IPS-20b (cell line): Measurements from ENCODE around the gene PSMD13.

Source experiments
- H3K27ac ChIP-seq: one replicate; pipeline ENCODE4 v1.5.1; 2013; ENCODE audit warnings: low read length
- H3K27me3 ChIP-seq: 2 replicates; pipeline ENCODE4 v1.6.1; 2013; ENCODE audit warnings: mild to moderate bottlenecking, low read length, inconsistent platforms; ENCODE audit not compliant: insufficient read depth
- H3K36me3 ChIP-seq: 2 replicates; pipeline ENCODE4 v1.6.1; 2013; ENCODE audit warnings: low read depth, mild to moderate bottlenecking, inconsistent platforms, low read length, moderate library complexity; ENCODE audit not compliant: insufficient read depth
- H3K4me1 ChIP-seq: 2 replicates; pipeline ENCODE4 v1.6.1; 2013; ENCODE audit warnings: mild to moderate bottlenecking, control low read depth, inconsistent platforms, low read length, moderate library complexity; ENCODE audit not compliant: insufficient read depth
- H3K4me3 ChIP-seq: 2 replicates; pipeline ENCODE4 v1.5.1; 2013; ENCODE audit warnings: mild to moderate bottlenecking, low read length, inconsistent platforms
- H3K9ac ChIP-seq: 2 replicates; pipeline ENCODE4 v1.6.1; 2013; ENCODE audit warnings: low read depth, mild to moderate bottlenecking, inconsistent platforms, low read length, moderate library complexity
- H3K9me3 ChIP-seq: 2 replicates; pipeline ENCODE4 v1.6.1; 2013; ENCODE audit warnings: mild to moderate bottlenecking, low read depth, low read length, inconsistent platforms; ENCODE audit not compliant: insufficient read depth

PSMD13 gene

DNA sequence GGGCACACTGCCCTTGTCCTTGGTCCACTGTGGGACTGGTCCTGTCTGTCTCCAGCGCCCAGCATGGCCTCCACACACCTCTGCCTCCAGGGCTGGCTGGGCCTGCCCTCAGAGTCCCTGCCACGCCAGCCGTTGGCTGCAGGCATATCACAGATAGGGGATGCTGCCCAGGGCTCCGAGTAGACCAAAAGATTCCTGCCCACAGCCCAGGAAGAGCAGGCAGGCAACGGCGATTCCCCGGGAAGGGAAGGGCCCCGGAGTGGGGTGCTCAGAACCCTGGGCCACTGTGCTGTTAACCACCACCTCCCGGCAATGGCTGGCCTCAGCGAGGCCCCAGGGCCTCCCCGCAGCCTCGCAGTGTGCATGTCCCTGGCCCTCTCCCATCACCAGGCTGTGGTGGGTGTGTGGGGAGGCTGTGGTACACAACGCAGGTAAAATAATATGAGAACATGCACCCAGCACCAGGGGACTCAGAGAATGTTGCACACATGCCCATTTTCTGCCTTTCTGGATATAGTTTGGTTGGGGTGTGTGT is 60.3 kb downstream of the PSMD13 start:
- Histone ChIP-seq H3K27ac (no peak overlapping the region), H3K9ac (no peak overlapping the region), H3K4me3 (no peak overlapping the region), H3K27me3 (no peaks in the 10 kb centered on the region), H3K4me1 (peaks cover 9% of the 10 kb centered on the region), H3K36me3 (peaks cover 18% of the 10 kb centered on the region), H3K9me3 (no peaks in the 10 kb centered on the region)

DNA sequence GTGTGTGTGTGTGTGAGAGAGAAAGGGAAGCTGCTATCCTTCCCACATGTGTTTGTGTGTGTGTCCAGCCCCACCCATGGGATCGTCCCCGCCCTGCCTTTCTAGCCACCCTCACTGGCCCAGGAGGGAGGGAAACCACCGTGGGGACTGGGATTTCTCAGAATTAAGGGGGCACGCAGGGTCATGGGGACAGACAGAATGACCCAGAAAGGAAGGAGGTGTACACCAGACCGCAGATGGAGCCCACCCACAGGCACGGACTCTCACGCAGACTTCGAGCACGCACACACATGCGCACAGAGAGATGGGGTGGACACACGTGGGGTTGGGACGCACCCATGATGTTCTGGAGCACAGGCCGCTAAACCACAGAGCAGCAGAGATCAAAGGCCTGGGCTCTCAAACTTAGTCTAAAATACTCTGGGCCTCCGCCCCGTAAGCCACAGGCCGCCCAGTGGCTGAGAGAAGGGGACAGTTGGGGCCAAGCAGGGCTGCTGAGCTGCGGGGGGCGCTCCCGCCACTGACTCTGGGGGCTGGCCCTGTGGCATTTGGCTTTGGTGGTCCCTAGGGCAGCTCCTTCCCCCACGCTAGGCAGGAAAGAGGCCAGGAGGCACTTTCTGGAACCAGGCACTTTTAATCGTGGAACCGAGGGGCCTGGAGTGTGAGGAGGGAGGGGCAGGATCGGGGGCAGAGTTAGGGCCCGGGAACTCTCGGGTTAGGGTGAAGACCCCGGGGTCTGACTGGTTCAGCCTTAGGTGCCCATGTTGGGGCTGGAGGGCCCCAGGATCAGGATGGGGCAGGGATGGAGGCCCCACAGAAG is 61.0 kb downstream of the PSMD13 start:
- Histone ChIP-seq H3K4me1 (peaks cover 9% of the 10 kb centered on the region), H3K27me3 (no peaks in the 10 kb centered on the region), H3K36me3 (peaks cover 15% of the 10 kb centered on the region), H3K4me3 (no peak overlapping the region), H3K27ac (no peak overlapping the region), H3K9ac (no peak overlapping the region), H3K9me3 (no peaks in the 10 kb centered on the region)

GRCh38 chr11:298406-299065 is 61.8 kb downstream of the PSMD13 start:
- Histone ChIP-seq H3K9ac (no peak overlapping the region), H3K4me1 (peaks cover 9% of the 10 kb centered on the region), H3K27me3 (no peaks in the 10 kb centered on the region), H3K9me3 (no peaks in the 10 kb centered on the region), H3K36me3 (peaks cover 11% of the 10 kb centered on the region), H3K4me3 (no peak overlapping the region), H3K27ac (no peak overlapping the region)

DNA sequence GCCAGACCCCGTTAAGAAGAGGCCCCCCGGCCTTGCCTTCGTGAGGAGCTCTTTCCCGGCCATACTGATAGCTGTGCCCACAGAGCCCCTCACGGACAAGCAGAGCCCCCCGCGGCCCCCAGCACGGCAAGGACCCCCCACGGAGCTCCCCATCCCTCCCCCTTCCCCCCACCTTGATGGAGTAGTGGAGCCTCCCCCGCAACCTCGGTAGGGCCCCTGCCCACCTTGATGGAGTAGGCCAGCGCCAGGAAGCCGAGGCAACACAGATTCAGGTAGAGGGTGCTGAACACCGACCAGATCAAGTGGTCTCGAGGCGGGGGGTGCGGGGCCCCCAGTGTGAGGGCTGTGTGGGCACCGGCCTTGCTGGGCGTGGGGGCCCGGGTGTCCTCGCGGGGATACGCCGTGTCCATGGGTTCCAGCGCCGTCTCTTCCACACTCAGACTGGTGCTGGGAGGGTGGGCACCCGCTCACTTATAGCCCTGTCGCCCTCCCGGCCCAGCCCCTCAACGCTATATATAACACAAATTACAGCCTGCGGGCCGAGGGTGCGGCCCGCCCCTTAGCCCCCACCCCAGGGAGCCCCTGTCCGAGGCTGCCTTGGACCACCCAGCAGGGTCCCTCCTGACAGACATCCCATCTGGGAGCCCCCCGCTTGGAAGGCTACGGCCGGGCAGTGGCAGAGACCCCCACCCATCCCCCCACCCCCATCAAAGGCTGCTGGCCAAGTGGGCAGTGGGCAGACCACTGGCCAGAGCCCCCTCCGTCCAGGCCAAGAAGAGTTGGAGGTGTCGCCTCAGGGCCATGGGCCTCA is 62.5 kb downstream of the PSMD13 start, which contains the start of gene IFITM5:
IFITM5 (minus strand) TSS at position 446 of the 811 bp plus-strand sequence; CDS start at position 410, 36 bp downstream.
- Histone ChIP-seq H3K36me3 (peaks cover 4% of the 10 kb centered on the region; the same call in 1 of the 2 replicates), H3K27me3 (no peaks in the 10 kb centered on the region), H3K27ac (no peak within 1 kb of the TSS), H3K4me3 (no peak within 1 kb of the TSS), H3K9ac (peak within 1 kb of the TSS; percentile 42; the same call in 1 of the 2 replicates), H3K4me1 (peaks cover 9% of the 10 kb centered on the region), H3K9me3 (no peaks in the 10 kb centered on the region)

- no peaks in the 10 kb centered on the region for H3K36me3 ChIP-seq
- H3K9me3 ChIP-seq: no peaks in the 10 kb centered on the region
- no peak overlapping the region for H3K4me3 ChIP-seq
- no peaks in the 10 kb centered on the region for H3K27me3 ChIP-seq
- peak overlapping the region; percentile 42; the same call in 1 of the 2 replicates for H3K9ac ChIP-seq
- peaks cover 11% of the 10 kb centered on the region for H3K4me1 ChIP-seq
- no peak overlapping the region for H3K27ac ChIP-seq
These were observed 63.4 kb downstream of the PSMD13 start for GRCh38 chr11:299951-300735.
